K562 (cell line): ENCODE results near the gene SFRP2. TPM values are rescaled to one million over a fixed set of nuclear protein-coding genes. Genes with fewer than 3 reads are reported as not detected.
A peak's percentile ranks its signal among the peaks of the same experiment; 100 is the strongest.

ENCODE experiments used
- ATAC-seq: fragments of 200-7000 bp; cut with Tn5 transposase; 3 replicates; pipeline ENCODE4 v1.9.1; 2020; ENCODE audit warnings: moderate library complexity
- BruUV-seq: library from RNA; stranded (reverse); fragments of 400-500 nt; replicated peaks from 2 replicates; lab custom pipeline; 2021; lab: Mats Ljungman, UMichigan
- CTCF ChIA-PET: fragments of 300-600 bp; formaldehyde crosslinking; extraction: SDS; loops from one replicate; lab custom pipeline; 2021; ENCODE audit warnings: low intra/inter-chr PET ratio; lab: Yijun Ruan, JAX
- POLR2A ChIA-PET: fragments of 300-600, 350-650 bp; sonication (Branson Sonifier 250); formaldehyde crosslinking; extraction: SDS; loops from one replicate; lab custom pipeline; 2021; ENCODE audit warnings: antibody characterized with exemption, inconsistent platforms; lab: Yijun Ruan, JAX
- DNase-seq, 4 experiments: peaks; one replicate each; pipeline versions ENCODE4 v3.0.0 to v3.0.0-alpha.2; 2011 to 2018; ENCODE audit warnings: low spot score in 3 of 4, mixed read lengths in 3 of 4; ENCODE audit errors: extremely low read depth in 1 of 4
- FAIRE-seq: peaks from 2 replicates; lab custom pipeline; 2011; peaks lifted over from hg19 to GRCh38; lab: Jason Lieb, UNC
- H2AFZ ChIP-seq: 2 replicates; pipeline ENCODE4 v1.6.0; 2011; ENCODE audit warnings: low read depth, low read length, control low read depth, inconsistent platforms
- H3K27ac ChIP-seq: fragments of 200-600 bp; 3 replicates; pipeline ENCODE4 v1.8.0; 2011; ENCODE audit warnings: low read depth, mild to moderate bottlenecking, control low read depth, inconsistent platforms, low read length, moderate library complexity, mixed read lengths; ENCODE audit errors: extremely low read depth
- H3K27me3 ChIP-seq, 2 experiments: fragments of 300-600 bp in 1 of 2; 2 replicates in 1 of 2; 3 replicates in 1 of 2; pipeline versions ENCODE4 v1.6.0 to v1.8.0; 2011; ENCODE audit warnings: inconsistent platforms in 2 of 2, low read length in 2 of 2, mild to moderate bottlenecking in 1 of 2, mixed read lengths in 1 of 2, moderate library complexity in 1 of 2; ENCODE audit not compliant: control insufficient read depth in 2 of 2, insufficient read depth in 2 of 2
- H3K36me3 ChIP-seq: fragments of 300-600 bp; 3 replicates; pipeline ENCODE4 v1.8.0; 2011; ENCODE audit warnings: mild to moderate bottlenecking, low read length, inconsistent platforms; ENCODE audit not compliant: control insufficient read depth, insufficient read depth
- H3K4me1 ChIP-seq, 2 experiments: fragments of 200-600 bp in 1 of 2; replicated peaks in 1 of 2; 2 replicates in 1 of 2; 3 replicates in 1 of 2; pipeline versions ENCODE4 v1.5.1 to v1.8.0; 2011; ENCODE audit warnings: inconsistent platforms in 2 of 2, low read length in 2 of 2, mild to moderate bottlenecking in 1 of 2, mixed read lengths in 1 of 2, moderate library complexity in 1 of 2; ENCODE audit not compliant: control insufficient read depth in 2 of 2, insufficient read depth in 2 of 2
- H3K4me2 ChIP-seq: 2 replicates; pipeline ENCODE4 v1.6.1; 2011; ENCODE audit warnings: low read length, control low read depth, inconsistent platforms, mixed read lengths; ENCODE audit not compliant: insufficient read depth
- H3K4me3 ChIP-seq: fragments of 200-600 bp; sonication (generic), shearing (Covaris generic); 2 replicates; pipeline ENCODE4 v1.5.1; 2016; ENCODE audit warnings: control low read depth, inconsistent platforms
- H3K79me2 ChIP-seq: fragments of 200-600 bp; 3 replicates; pipeline ENCODE4 v1.8.0; 2011; ENCODE audit warnings: low read length, inconsistent platforms; ENCODE audit not compliant: control insufficient read depth, insufficient read depth
- H3K9ac ChIP-seq, 2 experiments: 2 replicates each; pipeline versions ENCODE4 v1.6.0 to v1.6.1; 2011; ENCODE audit warnings: low read depth in 2 of 2, low read length in 2 of 2, control low read depth in 1 of 2, inconsistent platforms in 1 of 2, mild to moderate bottlenecking in 1 of 2, mixed read lengths in 1 of 2; ENCODE audit not compliant: insufficient read depth in 1 of 2
- H3K9me1 ChIP-seq: one replicate; pipeline ENCODE4 v1.6.0; 2011; ENCODE audit warnings: inconsistent platforms, mild to moderate bottlenecking, low read length, moderate library complexity; ENCODE audit not compliant: control insufficient read depth, insufficient read depth
- H3K9me3 ChIP-seq: replicated peaks from 2 replicates; pipeline ENCODE4 v1.5.1; 2011; ENCODE audit warnings: low read depth, low read length, inconsistent platforms; ENCODE audit not compliant: control insufficient read depth, insufficient read depth
- H4K20me1 ChIP-seq: replicated peaks from 2 replicates; pipeline ENCODE4 v1.6.1; 2011; ENCODE audit warnings: low read length, inconsistent platforms, mixed read lengths; ENCODE audit not compliant: control insufficient read depth, insufficient read depth
- COPS2 ChIP-seq: fragments of 450-650 bp; conservative IDR thresholded peaks from 2 replicates; pipeline ENCODE4 v1.6.1; 2016; ENCODE audit warnings: mild to moderate bottlenecking, moderate library complexity
- CREB5 ChIP-seq: fragments of 250-450 bp; sonication (Bioruptor Pico); IDR thresholded peaks from 2 replicates; pipeline ENCODE4 v1.5.0; 2020; ENCODE audit warnings: mild to moderate bottlenecking
- MAFG ChIP-seq: fragments of 450-650 bp; conservative IDR thresholded peaks from 2 replicates; pipeline ENCODE4 v1.6.1; 2016; ENCODE audit warnings: missing genetic modification characterization, missing compliant biosample characterization
- ZNF316 ChIP-seq: fragments of 450-650 bp; IDR thresholded peaks from 2 replicates; pipeline ENCODE4 v1.6.1; 2016
- ZNF586 ChIP-seq: fragments of 450-650 bp; formaldehyde crosslinking; conservative IDR thresholded peaks from 2 replicates; pipeline ENCODE4 v1.4.0; 2020; ENCODE audit warnings: mild to moderate bottlenecking, moderate library complexity
- WGBS: fragments of 100-300 bp; shearing (Covaris generic); methylation state at CpG from one replicate; pipeline ENCODE4 v1.1.6; 2016; ENCODE audit warnings: low coverage, mixed read lengths; ENCODE audit not compliant: insufficient coverage; ENCODE audit errors: missing lambda C conversion rate; 5-methylcytosine and 5-hydroxymethylcytosine counted together
- in situ Hi-C: fragments of 300-500 bp; cut with MboI; formaldehyde crosslinking; loops from 4 replicates; pipeline ENCODE4 v1.15.0; 2018; ENCODE audit warnings: inconsistent platforms, mixed read lengths
- intact Hi-C: fragments of 100-400 bp; cut with micrococcal nuclease; formaldehyde crosslinking; loops from 2 replicates; pipeline ENCODE4 v1.14.2; 2022
- polyA plus RNA-seq, 8 experiments: library from polyadenylated mRNA; depleted of rRNA in 4 of 8; stranded (reverse) in 5 of 8; unstranded in 3 of 8; fragments of >200 nt; fragmentation: Nextera tagmentation in 2 of 8; fragmentation: Illumina TruSeq in 1 of 8; extraction: Ambion mirVana in 2 of 8; extraction: Trizol in 1 of 8; gene quantifications; 2 replicates each; pipeline versions ENCODE4 v1.2.1 to v1.2.3, GENCODE V29; 2011 to 2014; ENCODE audit warnings: inconsistent platforms in 1 of 8, missing spikeins in 1 of 8
- total RNA-seq, 7 experiments: library from RNA; depleted of rRNA in 6 of 7; stranded (reverse); fragments of >200 nt in 6 of 7; fragmentation: Illumina TruSeq in 2 of 7; extraction: Trizol in 2 of 7; gene quantifications; 2 replicates each; pipeline versions ENCODE4 v1.2.1 to v1.2.3, GENCODE V29; 2011 to 2021; ENCODE audit warnings: low replicate concordance in 1 of 7
- TF ChIP-seq, protein P1 (sequence below): sonication (generic); formaldehyde crosslinking; IDR thresholded peaks from 2 replicates; pipeline ENCODE4 v1.8.1; 2022; ENCODE audit warnings: missing genetic modification reagents

SFRP2 gene
- total and polyA plus RNA-seq, 9 of the 15 experiments (the other 6 are each of a cell fraction or from before 2014, with no cell fraction given) = 0.29 TPM; not detected in 8

DNA sequence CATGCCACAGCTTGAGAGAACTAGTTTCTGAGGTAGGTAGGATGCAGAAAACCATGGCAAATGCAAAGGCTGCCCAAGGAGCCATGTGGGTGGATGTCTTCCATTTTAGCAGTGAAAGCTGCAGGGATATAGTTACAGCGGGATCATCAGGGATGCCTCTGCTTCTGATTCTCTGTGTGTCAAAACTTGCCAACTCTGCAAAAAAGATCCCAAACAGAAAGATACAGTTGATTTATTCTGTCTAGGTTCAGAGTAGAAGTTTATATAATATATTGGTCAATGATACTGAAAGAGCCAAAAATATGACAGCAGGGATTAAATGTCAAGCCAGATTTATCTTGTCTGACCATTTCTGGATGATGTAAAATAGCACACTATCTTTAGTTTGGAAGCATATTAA lies 42.4 kb upstream of the SFRP2 start:
- POLR2A ChIA-PET = no interaction called here
- Histone ChIP-seq H3K4me3 (no peak overlapping the region), H2AFZ (no peak overlapping the region), H3K36me3 (no peaks in the 10 kb centered on the region), H3K79me2 (no peaks in the 10 kb centered on the region), H4K20me1 (no peaks in the 10 kb centered on the region), H3K4me1 (no peaks in the 10 kb centered on the region), H3K4me2 (no peak overlapping the region), H3K9me3 (no peaks in the 10 kb centered on the region), H3K27ac (no peak overlapping the region), H3K9me1 (no peaks in the 10 kb centered on the region), H3K27me3 (peaks cover 0 to 4% of the 10 kb centered on the region in 2 experiments; a peak in 1 of 5 replicates), H3K9ac (no peak overlapping the region)
- in situ Hi-C loops (no loop called here), intact Hi-C loops (no loop called here)
- no TSS peak for BruUV-seq
- CTCF ChIA-PET = no interaction called here
- TF ChIP-seq, protein P1, sequence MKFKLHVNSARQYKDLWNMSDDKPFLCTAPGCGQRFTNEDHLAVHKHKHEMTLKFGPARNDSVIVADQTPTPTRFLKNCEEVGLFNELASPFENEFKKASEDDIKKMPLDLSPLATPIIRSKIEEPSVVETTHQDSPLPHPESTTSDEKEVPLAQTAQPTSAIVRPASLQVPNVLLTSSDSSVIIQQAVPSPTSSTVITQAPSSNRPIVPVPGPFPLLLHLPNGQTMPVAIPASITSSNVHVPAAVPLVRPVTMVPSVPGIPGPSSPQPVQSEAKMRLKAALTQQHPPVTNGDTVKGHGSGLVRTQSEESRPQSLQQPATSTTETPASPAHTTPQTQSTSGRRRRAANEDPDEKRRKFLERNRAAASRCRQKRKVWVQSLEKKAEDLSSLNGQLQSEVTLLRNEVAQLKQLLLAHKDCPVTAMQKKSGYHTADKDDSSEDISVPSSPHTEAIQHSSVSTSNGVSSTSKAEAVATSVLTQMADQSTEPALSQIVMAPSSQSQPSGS (CRISPR knock-in tag) = no peak
- TF ChIP-seq ZNF586 (CRISPR knock-in tag) (no peak), COPS2 (no peak), ZNF316 (peak; percentile 64), CREB5 (CRISPR knock-in tag) (no peak), MAFG (tag) (peak; percentile 23; the same call in 1 of the 2 replicates)
- 8% methylated on average over 1 of the region's 1 CpG for WGBS
- DNase-seq (no peak), ATAC-seq (no peak), FAIRE-seq (no peak)
